HG02798 (cell line): ENCODE measurements around the gene PKHD1.
A peak's percentile ranks its signal among the peaks of the same experiment; 100 is the strongest.
"Not testable (repeated sequence)": the region's sequence is repeated elsewhere in the genome, so short reads cannot be mapped to it uniquely, and the experiment has no call there.

Experiments
- ATAC-seq: cut with Tn5 transposase; IDR thresholded peaks from one replicate; pipeline ENCODE4 v1.9.1; 2021; ENCODE audit warnings: mild to moderate bottlenecking; ENCODE audit not compliant: unreplicated experiment, poor library complexity

The PKHD1 gene

DNA sequence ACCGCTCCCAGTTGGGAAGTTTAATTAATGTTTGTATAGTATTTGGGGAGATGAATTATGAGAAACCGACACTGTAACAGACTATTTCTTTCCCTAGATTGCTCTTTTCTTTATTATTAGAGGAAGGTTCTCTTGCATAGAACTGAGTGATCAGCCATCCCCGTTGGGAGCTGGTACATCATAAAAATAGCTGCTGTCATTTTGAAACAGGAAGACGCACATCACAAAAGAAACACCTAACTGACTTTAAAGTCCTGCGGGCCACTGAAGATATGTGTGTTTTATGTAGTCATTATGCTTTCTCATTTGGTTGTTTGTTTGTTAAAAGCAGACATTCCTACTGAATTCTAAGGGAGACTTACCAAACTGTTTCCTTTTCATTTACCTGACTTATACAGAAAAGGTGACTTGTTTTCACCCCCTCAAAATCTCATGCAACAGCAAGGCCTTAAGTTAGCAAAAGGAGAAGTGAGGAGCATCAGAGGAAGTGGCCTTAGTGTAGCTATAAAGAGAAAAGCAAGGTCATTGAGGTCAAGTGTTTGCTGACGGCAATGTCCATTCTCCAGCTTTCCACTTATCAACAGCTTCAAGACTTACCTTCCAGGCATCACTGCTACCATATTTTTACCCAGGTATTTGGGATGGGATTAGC is 91.0 kb downstream of the PKHD1 start:
- ATAC-seq: peak; percentile 91

DNA sequence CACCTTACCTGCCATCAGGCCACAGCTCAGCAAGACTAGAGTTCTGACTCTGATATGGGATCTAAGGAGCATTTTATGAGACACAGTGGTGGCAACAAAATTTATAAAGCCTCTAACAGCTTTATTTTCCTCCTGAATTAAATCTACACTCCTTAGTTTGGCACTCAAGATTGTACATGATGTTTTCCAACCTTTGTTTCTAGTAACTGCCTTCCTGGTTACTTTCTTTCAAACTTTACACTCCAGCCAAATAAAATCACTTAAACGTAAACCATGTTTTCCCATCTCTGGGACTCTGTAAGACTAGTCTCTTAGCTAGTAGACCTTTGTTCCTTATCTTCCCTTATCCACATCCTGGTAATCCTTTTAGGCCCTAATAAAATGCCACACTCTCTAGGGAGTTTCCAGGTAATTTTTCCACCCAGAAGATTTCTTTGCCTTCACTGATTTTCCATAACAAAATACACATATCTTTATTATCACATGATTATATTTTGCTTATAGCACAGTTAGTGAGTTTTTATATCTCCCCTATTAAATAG is 92.1 kb downstream of the PKHD1 start:
- ATAC-seq: no peak

DNA sequence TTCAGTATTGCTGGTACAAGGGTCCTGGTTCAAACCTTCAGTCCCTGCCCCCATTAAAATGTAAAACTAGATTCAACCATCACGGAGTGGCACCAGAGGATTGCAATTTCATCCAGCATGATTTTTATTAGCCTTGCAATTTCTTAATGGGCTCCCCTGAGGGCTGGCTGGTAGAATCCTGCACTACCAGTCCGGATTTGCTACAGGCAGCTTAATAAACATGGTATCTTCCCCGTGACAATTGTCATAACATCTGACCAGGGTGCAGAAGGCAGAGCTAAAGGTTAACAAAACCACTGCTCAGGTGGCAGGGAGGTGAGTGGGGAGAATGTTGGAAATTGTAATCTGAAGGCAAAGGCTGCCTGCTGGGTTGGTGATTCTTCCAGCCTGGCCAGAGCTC is 94.5 kb downstream of the PKHD1 start:
- ATAC-seq: no peak

DNA sequence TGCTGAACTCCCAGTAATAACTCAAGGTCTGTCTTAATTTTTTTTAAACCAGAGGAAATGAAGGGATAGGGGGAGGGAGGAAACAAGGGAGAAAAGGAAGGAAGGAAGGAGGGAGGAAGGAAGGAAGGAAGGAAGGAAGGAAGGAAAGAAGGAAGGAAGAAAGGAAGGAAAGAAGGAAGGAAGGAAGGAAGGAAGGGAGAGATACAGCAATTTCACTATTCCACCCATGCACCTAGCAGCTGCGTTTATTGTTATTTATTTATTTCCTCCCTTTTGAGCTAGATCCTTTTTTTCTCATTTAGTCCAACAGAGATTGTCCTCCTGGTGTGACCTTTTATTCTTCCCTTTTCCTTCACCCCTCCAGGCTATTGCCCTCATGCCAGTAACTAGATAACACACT is 97.6 kb downstream of the PKHD1 start:
- ATAC-seq: no peak

DNA sequence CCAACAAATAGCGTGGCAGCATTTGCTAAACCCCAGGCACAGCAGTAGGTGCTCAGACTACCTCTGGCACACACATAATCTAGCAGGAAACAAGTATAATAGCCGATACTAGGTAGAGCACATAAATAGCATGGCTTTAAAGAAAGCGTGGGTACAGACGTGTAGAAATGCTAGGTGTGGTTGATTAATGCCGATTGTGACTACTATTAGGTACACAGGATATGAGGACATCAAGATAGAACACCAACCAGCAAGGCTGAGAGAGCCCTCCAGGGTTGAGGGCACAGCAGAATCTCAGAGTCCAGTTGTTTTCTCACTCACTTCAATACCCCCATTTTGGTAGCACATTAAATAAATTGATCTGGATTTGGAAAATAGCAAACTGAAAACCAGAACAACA is 100.5 kb downstream of the PKHD1 start:
- no peak for ATAC-seq

DNA sequence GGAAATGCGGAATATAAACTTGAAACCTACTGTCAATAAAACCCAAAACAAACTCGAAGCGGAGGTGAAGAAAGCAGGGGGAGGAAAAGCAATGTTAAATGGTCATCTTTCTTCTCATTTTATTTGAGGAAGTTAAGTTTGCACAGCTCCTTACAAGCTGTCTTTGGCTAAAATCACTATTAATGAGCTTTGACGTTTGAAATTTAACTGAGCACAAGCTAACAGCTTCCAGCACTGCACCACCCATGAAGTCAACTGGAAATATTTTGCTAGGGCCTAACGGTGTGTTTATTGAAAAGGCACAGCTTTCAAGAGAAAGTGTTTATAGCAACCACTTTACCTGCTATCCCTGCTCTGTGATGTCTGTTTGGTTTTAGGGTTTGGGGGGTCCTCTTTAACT is 103.8 kb downstream of the PKHD1 start:
- ATAC-seq: no peak

DNA sequence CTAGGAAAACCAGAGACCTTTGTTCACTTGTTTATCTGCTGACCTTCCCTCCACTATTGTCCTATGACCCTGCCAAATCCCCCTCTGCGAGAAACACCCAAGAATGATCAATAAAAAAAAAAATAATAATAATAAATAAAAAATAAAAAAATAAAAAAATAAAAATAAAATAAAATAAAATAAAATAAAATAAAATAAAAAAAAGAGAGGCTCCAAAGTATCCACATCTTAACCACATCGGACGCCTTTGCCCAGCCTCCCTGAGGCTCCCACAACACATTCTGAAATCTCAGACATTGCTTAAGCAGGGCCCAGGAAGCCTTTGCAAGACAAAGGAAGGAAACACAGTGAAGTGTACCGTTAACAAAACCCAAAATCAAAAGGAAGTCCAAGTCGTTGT is 104.7 kb downstream of the PKHD1 start:
- ATAC-seq: not testable (repeated sequence)

DNA sequence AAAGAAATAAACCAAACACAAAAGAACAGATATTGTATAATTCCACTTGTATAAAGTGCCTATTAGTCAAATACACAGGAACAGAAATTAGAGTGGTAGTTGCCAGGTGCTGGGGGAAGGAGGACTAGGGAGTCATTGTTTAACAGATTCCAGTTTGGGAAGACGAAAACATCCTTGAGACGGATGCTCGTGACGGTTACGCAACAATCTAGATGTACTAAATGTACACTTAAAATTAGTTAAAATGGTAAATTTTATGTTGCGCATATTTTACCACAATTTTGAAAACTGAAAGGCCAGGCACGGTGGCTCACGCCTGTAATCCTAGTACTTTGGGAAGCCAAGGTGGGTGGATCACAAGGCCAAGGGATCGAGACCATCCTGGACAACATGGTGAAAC is 111.0 kb downstream of the PKHD1 start:
- ATAC-seq: no peak

DNA sequence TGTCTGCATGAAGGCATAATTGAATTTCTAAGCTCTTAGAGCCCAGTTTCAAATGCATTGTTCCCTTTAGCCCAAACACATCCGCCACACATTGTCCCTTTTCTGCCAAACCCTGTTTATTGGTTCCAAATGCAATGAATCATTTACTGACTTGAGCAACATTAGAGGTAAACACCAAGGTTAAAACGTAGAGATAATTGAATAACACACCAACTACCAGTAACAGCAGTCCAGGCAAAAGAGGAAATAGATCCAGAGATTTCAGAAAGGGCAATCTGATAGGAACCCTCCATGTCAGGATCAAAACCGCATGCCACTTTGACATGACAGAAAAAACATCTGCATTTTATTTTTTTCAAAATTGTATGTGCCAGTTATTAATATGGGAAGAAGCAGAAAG is 114.8 kb downstream of the PKHD1 start:
- no peak for ATAC-seq

DNA sequence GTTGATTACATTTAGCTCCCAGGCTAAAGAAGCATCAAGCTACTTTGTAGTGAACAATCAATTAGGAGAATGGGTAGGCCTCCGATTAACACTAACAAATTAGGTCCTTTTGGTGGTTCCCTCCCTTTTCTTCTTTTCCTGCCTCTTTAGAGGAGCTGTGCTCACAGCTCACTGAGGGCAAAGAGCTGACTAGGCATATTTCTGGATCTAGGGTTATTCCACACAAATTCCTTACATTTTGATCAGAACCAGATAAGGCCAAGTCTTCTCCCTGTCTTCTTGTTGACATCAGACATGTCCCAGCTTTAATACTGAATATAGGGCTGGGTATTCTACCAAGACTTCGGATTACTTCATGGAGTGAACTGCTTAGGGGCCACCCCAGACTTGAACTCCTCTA is 119.1 kb downstream of the PKHD1 start:
- ATAC-seq: no peak

DNA sequence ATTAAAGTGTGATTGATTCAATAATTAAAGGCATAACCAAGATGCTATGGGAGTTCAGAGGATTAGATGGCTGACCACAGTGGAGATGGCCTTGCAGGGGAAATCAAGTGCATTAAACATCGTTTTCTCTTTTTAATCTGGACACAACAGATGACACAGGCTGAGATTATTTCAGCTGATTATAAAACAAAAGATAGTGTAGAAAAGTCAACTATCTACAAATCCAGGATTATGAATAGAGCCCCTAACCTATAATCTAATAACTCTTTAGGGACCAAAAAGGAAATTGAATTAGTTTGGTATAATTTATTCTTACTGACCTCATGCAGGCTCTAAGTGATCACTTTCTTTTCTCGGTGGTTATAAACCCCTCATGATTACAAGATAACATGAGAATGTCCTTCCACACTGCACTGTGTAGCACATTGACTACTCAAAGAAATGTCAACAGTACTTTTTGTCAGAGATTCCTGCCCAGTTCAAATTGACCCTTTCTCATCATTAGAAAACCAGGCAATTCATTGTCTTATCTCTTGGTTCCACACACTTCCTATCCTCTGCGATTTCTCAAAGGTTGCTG is 122.1 kb downstream of the PKHD1 start:
- no peak for ATAC-seq

DNA sequence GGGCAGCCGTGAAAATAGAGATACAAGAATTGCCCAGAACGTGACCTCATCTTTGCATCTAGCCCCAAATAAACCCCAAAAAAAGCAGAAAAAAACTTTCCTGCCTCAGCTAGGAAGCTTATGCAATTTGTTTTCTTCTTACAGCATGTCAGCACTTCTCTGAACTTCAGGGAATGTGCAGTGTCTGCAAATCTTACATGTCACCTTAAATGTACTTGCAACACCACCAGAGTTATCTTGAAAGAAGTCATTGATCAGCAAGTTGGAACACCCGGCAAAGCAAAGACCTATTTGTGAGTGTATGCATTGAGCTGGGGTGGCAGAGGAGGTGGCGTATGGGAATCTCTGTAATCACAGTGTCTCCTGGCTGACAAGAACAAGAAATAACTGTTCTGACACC is 123.4 kb downstream of the PKHD1 start:
- no peak for ATAC-seq

DNA sequence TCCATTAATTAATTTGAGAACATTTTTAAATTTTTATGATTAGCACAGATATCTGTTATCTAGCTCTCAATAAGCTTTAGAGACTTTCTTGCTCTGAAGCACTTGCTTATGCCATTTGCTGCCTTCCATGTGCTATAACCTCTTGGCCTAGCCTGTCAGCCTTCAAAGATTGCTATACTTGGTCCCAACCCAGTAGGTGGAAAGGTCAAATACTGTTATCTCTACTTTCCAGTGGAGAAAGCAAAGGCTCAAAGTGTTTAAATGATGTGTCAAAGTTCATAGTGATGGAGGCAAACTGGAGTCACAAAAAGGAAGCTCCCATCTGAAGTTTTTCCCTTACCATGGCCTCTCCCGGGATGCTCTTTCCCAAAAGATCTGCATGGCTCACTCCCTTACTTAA is 125.1 kb downstream of the PKHD1 start:
- no peak for ATAC-seq

DNA sequence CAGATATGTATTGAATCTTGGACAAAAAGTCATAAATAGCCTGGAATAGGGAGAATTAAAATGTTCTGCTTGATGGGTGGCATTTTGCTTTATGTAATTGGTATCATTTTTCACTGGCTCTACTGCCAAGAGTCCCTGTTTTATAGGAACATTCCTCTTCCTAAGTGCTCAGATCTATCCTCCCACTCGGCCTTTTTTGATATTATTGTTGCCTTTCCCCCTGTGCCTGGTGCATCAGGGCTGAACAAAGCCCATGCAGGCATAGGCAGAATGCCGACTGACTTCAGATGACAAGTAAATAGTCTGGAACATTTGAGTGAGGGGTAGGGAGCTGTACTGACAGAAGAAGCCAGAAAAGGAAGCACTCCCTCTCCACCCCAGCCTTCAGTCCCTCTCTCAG is 127.0 kb downstream of the PKHD1 start:
- ATAC-seq: no peak

DNA sequence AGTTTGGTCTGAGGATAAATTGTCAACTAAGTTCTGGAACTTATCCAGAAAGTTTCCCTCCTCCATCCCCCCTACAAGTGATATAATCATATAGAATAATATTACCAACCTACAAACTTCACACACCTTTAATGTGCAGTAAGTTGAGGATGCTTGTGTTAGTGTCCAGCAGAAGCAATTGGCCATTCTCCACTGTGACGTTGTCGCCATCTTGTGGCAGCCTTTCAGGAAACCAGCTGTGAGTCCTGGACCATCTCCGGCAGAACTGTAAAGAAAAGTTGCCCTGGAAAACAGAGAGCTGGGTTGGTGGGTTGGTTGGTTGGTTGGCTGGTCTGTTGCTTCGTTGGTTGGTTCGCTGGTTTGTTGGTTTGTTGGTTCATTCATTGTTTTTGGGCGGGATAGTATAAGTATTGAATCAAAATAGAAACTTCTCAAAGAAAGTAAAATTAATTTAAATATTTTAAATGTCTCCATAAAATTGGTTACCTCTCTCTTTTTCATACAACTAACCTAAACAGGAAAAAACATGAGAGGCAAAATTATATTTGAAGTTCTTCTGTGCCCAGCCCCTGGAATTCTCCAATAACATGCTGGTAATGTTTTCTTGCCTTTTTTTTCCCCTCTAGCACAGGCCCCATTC is 127.5 kb downstream of the PKHD1 start:
- peak; percentile 87 for ATAC-seq

DNA sequence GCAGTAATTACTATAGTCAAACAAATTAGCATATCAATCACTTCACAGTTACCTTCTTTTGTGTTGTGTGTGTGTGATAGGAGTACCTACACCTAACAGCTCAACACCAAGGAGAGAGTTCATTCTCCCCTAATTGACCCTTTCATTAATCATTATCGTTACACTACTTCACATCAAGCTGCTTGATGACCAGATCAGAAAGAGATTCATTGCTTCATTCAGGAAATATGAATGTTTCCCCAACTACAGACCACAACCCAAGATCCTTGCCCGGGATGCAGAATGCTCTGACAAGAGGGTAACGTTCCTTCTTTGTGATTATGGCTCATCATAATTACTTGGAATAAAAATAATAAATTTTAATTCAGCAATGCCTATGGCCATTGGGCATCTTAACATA is 132.7 kb downstream of the PKHD1 start:
- ATAC-seq: no peak

DNA sequence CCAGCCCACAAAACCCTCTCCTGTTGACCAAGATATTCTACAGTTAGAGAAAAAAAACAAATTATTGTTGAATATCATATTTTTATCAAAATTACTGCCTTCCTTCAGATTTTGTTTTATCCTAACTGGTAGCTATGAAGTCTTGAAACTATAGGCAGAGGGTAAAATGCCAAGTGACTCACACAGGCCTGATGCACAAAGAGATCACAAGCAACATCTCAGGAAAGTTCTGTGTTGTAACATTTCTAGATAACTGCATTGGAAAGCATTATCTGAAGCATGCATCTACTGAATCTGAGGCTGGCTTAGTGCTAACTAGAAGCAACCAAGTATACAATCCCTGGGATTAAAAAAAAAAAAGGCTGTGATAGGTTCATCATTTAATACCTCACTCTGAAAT is 134.2 kb downstream of the PKHD1 start:
- ATAC-seq: no peak

DNA sequence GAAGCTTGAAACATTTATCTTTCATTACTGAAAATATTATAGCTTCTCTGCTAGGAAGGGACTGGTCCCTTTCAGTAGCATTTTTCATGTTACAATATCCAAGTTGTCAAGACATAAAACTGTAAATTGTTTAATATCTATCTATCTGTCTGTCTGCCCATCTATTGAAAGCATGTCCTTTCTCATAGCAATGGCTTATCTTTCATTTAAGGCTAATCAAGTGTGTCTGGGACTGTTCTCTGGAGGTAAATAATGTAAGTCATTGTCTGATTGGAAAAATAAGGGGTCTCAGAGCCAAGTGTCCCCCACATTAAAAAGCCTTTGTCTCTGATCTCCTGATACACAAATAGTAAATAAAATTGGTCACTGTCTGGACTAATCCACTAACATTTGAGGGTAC is 135.5 kb downstream of the PKHD1 start:
- no peak for ATAC-seq

DNA sequence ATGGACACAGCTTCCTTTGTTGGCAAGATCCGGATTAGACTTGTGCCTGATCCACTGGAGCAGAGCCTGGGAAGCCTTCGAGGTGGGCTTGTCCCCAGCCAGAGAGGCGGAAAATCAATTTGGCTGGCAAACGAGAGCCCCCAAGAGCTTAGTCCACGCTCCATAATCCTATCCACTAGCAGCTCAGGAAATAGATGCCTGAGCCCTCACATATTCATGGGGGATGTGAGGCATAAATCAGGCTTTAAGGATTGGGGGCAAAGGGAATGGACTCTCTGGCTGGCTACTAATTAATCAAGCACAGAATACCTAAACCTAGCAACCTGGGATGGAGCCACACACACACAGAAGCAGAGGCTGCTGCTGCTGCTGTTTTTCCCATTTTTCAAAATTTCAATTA is 137.9 kb downstream of the PKHD1 start:
- no peak for ATAC-seq

DNA sequence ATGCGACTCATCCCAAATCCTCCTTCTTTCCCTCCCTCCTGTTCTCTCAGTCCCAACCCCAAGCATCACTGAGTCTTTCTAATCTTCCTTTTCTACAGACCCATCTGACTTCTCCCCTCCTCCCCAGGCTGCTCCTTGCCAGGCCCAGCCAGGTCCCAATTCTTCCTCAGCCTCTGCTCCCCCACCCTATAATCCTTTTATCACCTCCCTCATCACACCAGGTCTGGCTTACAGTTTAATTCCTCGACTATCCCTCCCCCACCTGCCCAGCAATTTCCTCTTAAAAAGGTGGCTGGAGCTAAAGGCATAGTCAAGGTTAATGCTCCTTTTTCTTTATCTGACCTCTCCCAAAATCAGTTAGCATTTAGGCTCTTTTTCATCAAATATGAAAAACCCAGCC is 147.7 kb downstream of the PKHD1 start:
- not testable (repeated sequence) for ATAC-seq

DNA sequence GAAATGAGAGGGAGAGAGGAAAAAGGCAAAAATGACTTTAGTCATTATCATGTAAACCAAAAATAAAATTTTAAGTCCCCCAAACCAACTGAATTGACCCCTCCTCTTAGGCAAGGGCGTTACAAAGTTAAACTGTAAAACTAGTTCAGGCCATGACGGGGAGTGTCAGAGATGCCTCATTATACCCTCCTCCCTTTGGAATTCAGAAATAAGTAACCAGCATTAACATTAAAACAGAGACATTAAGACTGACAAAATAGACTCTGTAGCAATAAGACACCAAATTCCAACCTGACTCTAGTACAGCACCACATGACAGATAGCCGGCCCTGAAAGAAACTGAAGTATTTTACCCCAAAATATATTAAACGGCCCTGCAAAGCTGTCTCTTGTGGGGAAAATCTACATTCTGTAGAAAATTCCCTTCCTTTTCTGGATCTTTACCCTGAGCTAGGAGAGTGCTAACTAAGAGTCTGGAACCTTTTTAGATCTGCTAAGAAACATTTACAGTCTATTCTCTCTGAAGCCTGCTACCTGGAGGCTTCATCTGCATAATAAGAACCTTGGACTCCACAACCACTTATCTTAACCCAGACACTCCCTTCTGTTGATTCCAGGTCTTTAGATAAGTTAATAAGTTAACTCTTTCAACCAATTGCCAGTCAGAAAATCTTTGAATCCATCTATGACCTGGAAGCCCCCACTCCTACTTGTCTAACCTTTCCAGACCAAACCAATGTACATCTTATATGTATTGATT is 150.7 kb downstream of the PKHD1 start:
- no peak for ATAC-seq
